Fibroblast of skin of back (primary cell): ENCODE data around the gene RIOK3. TPM values are rescaled to one million over a fixed set of nuclear protein-coding genes. Genes with fewer than 3 reads are reported as not detected.
A peak's percentile ranks its signal among the peaks of the same experiment; 100 is the strongest.
"Not testable (repeated sequence)": the region's sequence is repeated elsewhere in the genome, so short reads cannot be mapped to it uniquely, and the experiment has no call there.

Experiments used
- DNase-seq: peaks from one replicate; pipeline ENCODE4 v3.0.0-alpha.2; 2013
- polyA plus RNA-seq, 2 experiments: library from polyadenylated mRNA; unstranded; fragments of 120-200 nt; gene quantifications; one replicate each; pipeline ENCODE4 v1.2.1, GENCODE V29; 2013; ENCODE audit not compliant: insufficient read length in 2 of 2

Gene RIOK3, protein sequence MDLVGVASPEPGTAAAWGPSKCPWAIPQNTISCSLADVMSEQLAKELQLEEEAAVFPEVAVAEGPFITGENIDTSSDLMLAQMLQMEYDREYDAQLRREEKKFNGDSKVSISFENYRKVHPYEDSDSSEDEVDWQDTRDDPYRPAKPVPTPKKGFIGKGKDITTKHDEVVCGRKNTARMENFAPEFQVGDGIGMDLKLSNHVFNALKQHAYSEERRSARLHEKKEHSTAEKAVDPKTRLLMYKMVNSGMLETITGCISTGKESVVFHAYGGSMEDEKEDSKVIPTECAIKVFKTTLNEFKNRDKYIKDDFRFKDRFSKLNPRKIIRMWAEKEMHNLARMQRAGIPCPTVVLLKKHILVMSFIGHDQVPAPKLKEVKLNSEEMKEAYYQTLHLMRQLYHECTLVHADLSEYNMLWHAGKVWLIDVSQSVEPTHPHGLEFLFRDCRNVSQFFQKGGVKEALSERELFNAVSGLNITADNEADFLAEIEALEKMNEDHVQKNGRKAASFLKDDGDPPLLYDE
- 70.9 TPM for polyA plus RNA-seq (2013, experiment 1 of 2; ENCODE audit: insufficient read length)
- 79.4 TPM for polyA plus RNA-seq (2013, experiment 2 of 2; ENCODE audit: insufficient read length)

DNA sequence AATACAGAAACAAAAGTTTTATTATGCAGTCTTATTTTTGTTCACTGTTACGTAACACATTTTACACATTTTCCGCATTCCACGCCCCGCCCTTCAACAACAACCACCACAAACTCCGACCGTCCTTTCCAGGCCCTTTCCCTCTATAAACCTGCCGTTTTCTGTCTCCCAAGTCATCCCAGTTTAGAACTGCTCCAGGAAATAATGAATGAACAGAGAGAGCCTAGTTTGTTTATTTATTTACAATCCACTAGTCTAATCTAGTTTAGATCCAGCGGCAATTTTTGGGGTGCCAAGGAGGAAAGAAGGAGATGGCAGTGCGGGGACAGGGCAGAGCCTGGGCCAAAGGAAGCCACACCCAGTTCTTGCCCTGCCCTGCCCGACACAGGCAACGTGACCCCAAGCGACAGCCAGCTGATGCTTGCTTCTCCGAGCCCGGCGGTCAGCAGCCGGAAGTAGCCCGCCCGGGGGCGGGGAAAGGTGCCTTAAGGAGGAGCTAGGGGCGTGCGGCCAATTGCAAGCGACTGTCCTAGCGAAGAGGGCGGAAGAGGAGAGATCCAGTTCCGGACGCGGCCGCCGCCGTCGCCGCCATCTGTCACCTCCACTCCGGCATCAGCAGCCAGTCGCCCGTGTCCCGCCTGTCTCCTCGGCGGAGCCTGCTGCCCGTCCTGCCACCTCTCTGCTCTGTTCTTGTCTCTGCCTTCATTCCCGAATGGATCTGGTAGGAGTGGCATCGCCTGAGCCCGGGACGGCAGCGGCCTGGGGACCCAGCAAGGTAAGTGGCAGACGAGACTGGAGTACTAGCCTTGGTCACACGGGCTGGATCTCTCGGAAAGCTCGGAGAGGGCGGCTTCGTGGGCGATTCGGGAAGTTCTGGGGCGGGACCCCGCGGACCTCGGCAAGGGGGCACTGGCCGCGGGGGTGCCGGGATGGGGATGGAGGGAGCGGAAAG, at the start of gene RIOK3:
Gene RIOK3 (plus strand): TSS at position 560 of the 952 bp plus-strand sequence. CDS start 153 bp downstream, at position 713.
- DNase-seq, result peak; percentile 97

DNA sequence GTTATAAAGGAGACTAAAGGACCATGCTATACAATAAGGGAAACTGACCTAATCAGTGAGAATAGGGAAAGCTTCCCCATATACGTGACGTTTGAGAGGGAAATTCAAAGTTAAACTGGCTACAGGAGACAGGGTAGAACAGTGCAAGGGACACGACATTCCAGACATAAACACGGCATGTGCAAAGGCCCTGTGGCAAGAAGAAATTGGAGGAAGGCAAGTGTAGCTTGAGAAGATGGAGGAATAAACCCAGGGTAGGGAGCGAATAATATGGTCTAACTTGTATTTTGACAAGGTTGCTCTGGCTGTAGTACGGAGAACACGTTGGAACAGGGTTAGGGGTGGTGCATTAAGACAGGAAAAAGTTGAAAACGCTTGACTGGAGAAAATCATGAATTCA, 49.8 kb upstream of the RIOK3 start:
- DNase-seq, result no peak

DNA sequence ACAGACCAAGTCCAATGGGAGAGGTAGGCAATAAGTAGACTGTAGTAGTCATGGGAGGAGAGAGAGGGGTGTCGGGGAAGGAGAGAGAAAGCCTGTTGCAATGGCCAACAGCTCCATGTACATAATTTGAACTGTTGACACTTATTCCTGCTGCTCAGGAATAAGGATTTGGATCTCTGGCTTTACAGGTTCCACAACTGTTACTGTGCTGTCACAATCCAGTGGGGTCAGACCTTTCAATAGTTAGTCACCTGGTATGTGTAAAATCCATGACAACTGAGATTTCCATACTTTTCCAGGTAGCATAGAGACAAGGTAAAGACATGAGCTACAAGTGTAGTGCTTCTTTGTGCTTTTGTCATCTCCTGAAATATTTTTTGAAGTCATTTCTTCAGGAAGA, 47.5 kb upstream of the RIOK3 start:
- DNase-seq, result no peak

DNA sequence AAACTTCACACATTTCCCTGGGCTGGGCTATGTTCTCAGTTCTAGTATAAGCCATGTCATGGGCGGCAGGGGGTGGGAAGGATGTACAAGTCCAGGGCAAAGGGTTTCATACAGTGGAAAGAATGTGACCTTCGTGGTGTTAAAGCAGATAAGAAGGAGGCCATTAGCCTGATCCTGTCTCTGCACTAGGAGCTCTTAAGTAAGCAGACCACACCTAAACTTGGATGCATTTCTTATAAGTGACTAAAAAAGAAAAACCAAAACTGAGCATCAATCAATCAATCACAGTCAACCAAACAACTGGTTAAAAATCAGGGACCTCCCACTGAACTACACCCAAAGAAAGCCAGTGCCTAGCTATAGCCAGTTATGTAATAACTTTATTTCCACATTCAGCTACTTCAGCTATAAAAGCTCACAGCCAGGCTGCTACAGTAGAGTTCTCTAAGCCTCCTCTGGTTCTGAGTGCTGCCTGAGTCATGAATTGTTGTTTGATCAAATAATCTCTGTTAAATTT, 46.8 kb upstream of the RIOK3 start:
- DNase-seq, result peak; percentile 36

GRCh38 chr18:23412351-23412964, 40.6 kb upstream of the RIOK3 start:
- no peak for DNase-seq

- no peak for DNase-seq
Measured at GRCh38 chr18:23415515-23415914, 37.6 kb upstream of the RIOK3 start.

DNA sequence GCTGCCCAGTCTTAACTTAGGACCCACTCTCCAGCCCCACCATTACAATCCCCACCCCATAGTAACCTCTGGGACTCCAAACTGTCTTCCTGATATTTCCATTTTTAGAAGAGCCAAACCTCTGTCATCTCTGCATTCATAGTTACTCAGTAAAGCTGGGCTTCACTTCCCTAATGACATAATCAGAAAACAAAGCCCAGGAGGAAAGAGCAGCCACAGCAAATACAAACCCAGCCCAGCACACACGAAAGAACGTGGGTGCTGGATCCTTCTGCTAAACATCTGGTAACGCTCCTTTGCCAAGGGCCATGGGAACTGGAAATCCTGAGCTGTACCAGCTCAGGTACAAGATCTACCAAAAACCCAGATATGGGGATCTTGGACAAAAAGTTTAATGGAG, 36.8 kb upstream of the RIOK3 start:
- no peak for DNase-seq

GRCh38 chr18:23421277-23421676, 31.8 kb upstream of the RIOK3 start:
- DNase-seq, result no peak

- DNase-seq, result peak; percentile 83
Measured at GRCh38 chr18:23422751-23423418, 30.2 kb upstream of the RIOK3 start.

DNA sequence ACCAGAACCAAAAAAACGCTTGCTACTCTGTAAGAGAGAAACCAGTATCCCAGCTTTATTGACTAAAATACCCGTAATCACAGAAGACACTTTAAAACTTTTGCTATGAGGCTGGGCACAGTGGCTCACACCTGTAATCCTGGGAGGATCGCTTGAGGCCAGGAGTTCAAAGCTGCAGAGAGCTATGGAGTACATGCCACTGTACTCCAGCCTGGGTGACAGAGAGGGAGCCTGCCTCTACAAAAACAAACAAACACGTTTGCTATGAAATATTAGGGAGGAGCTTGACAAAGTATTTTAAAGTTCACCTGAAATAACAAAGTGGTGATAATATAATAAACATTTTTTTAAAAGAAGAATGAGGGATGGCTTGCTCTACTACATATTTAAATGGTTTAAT, 28.5 kb upstream of the RIOK3 start:
- DNase-seq, result no peak

- DNase-seq, result no peak
Measured at GRCh38 chr18:23428821-23429220, 24.3 kb upstream of the RIOK3 start.

DNA sequence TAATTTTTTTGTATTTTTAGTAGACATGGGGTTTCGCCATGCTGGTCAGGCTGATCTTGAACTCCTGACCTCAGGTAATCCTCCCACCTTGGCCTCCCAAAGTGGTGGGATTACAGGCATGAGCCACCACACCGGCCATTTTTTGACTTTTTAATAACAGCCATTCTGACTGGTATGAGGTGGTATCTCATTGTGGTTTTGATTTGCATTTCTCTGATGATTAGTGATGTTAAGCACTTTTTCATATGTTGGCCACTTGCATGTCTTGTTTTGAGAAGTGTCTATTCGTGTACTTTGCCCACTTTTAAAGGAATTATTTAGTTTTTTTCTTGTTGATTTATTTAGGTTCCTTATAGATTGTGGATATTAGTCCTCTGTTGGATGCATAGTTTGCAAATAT, 23.5 kb upstream of the RIOK3 start:
- DNase-seq, result not testable (repeated sequence)

GRCh38 chr18:23433360-23433759, 19.7 kb upstream of the RIOK3 start:
- DNase-seq, result no peak

GRCh38 chr18:23437357-23438045, 15.6 kb upstream of the RIOK3 start:
- DNase-seq, result peak; percentile 78

GRCh38 chr18:23438046-23438377, 15.1 kb upstream of the RIOK3 start:
- no peak for DNase-seq

- DNase-seq, result no peak
Measured at GRCh38 chr18:23438608-23439366, 14.3 kb upstream of the RIOK3 start.

- no peak for DNase-seq
Measured at GRCh38 chr18:23440131-23440530, 13.0 kb upstream of the RIOK3 start.

DNA sequence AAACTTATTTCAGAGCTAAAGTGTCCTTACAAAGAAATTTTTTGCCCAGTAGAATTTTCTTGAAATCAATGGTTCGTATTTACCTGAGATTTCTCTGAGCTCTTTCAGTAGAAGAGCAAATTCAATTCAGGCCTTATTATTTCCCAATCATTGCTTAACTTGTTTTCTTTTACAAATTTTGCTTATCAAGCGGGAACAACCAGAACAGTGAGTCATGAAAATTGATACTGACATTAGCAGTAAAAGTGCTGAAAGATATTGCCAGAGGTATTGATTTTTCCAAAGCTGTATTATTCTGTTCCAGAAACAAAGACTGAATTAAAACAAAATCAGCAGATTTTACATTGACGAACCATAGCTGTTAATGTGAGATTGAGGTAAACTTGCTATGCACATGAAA, 10.1 kb upstream of the RIOK3 start:
- DNase-seq, result no peak

DNA sequence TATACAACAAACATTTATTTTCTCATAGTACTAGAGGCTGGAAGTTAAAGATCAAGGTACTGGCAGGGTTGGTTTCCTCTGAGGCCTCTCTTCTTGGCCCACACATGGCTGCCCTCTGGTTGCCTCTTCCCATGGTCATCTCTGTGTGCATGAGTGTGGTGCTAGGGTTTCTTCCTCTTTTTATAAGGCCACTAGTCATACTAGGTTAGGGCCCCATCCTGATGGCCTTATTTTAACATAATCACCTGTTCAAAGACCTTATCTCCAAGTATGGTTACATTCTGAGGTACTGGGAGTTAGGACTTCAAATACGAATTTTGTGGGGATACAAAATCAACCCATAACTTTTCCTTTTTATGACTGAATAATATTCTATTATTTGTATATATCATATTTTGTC, 4.8 kb upstream of the RIOK3 start:
- no peak for DNase-seq

- DNase-seq, result no peak
Measured at GRCh38 chr18:23450022-23450421, 3.1 kb upstream of the RIOK3 start.

GRCh38 chr18:23451011-23451410, 2.1 kb upstream of the RIOK3 start:
- DNase-seq, result no peak
